DND-41 (cell line): ENCODE data around the gene DDX1.

Experiments
- CTCF ChIP-seq: IDR thresholded peaks from 2 replicates; pipeline ENCODE4 v1.5.1; 2012; ENCODE audit warnings: borderline replicate concordance, low read length, moderate library complexity, mild to moderate bottlenecking; ENCODE audit not compliant: poor library complexity, severe bottlenecking; ENCODE audit errors: extremely low read depth
- EZH2 ChIP-seq: IDR thresholded peaks from 3 replicates; pipeline ENCODE4 v1.6.1; 2012; ENCODE audit warnings: borderline replicate concordance, low read depth, mild to moderate bottlenecking, moderate library complexity, low read length, inconsistent platforms; ENCODE audit not compliant: severe bottlenecking

- no peak for TF ChIP-seq CTCF
- TF ChIP-seq EZH2: no peak
These were observed 33.8 kb downstream of the DDX1 start for GRCh38 chr2:15625344-15626036.
